ENCODE results near the gene TCF7L2.

TCF7L2 gene

GRCh38 chr10:112988839-112989406, 38.9 kb downstream of the TCF7L2 start:
- no peak for TF ChIP-seq TAF1 (IDR thresholded peaks at IDR 0.05; ENCODE audit: borderline replicate concordance, insufficient read depth, low read length)
- TF ChIP-seq REST (IDR thresholded peaks at IDR 0.05; ENCODE audit: insufficient read depth in 1 of 2, low read depth in 2 of 2, low read length in 2 of 2), result no peak
- no peak for TF ChIP-seq POLR2AphosphoS5 (IDR thresholded peaks at IDR 0.05; ENCODE audit: low read depth, low read length)
- no peak for TF ChIP-seq SIN3A (IDR thresholded peaks at IDR 0.05; ENCODE audit: borderline replicate concordance, insufficient read depth, low read length)
- no peak for TF ChIP-seq FOXP2 (optimal IDR thresholded peaks at IDR 0.05; ENCODE audit: borderline replicate concordance, extremely low read depth, extremely low read length, insufficient read depth)

GRCh38 chr10:112989826-112990225, 39.8 kb downstream of the TCF7L2 start:
- no peak for TF ChIP-seq SIN3A (IDR thresholded peaks at IDR 0.05; ENCODE audit: borderline replicate concordance, insufficient read depth, low read length)
- TF ChIP-seq POLR2AphosphoS5 (IDR thresholded peaks at IDR 0.05; ENCODE audit: low read depth, low read length), result no peak
- TF ChIP-seq FOXP2 (optimal IDR thresholded peaks at IDR 0.05; ENCODE audit: borderline replicate concordance, extremely low read depth, extremely low read length, insufficient read depth), result no peak
- no peak for TF ChIP-seq REST (IDR thresholded peaks at IDR 0.05; ENCODE audit: insufficient read depth in 1 of 2, low read depth in 2 of 2, low read length in 2 of 2)
- no peak for TF ChIP-seq TAF1 (IDR thresholded peaks at IDR 0.05; ENCODE audit: borderline replicate concordance, insufficient read depth, low read length)

GRCh38 chr10:112990271-112990670, 40.2 kb downstream of the TCF7L2 start:
- TF ChIP-seq TAF1 (IDR thresholded peaks at IDR 0.05; ENCODE audit: borderline replicate concordance, insufficient read depth, low read length) (no peak), SIN3A (IDR thresholded peaks at IDR 0.05; ENCODE audit: borderline replicate concordance, insufficient read depth, low read length) (no peak), FOXP2 (optimal IDR thresholded peaks at IDR 0.05; ENCODE audit: borderline replicate concordance, extremely low read depth, extremely low read length, insufficient read depth) (no peak), POLR2AphosphoS5 (IDR thresholded peaks at IDR 0.05; ENCODE audit: low read depth, low read length) (no peak), REST (IDR thresholded peaks at IDR 0.05; ENCODE audit: insufficient read depth in 1 of 2, low read depth in 2 of 2, low read length in 2 of 2) (no peak)

GRCh38 chr10:112991888-112992491, 41.9 kb downstream of the TCF7L2 start:
- TF ChIP-seq REST (IDR thresholded peaks at IDR 0.05; ENCODE audit: insufficient read depth in 1 of 2, low read depth in 2 of 2, low read length in 2 of 2) (no peak), FOXP2 (optimal IDR thresholded peaks at IDR 0.05; ENCODE audit: borderline replicate concordance, extremely low read depth, extremely low read length, insufficient read depth) (no peak), SIN3A (IDR thresholded peaks at IDR 0.05; ENCODE audit: borderline replicate concordance, insufficient read depth, low read length) (no peak), TAF1 (IDR thresholded peaks at IDR 0.05; ENCODE audit: borderline replicate concordance, insufficient read depth, low read length) (no peak), POLR2AphosphoS5 (IDR thresholded peaks at IDR 0.05; ENCODE audit: low read depth, low read length) (no peak)

All from PFSK-1 (cell line).